Retinal pigment epithelial cell (primary cell): Measurements from ENCODE around the gene ITIH3.

Experiments used
- DNase-seq: peaks from one replicate; pipeline ENCODE4 v3.0.0-alpha.2; 2010; ENCODE audit warnings: low read depth
- H3K4me3 ChIP-seq: 2 replicates; pipeline ENCODE4 v1.5.1; 2011; ENCODE audit warnings: mild to moderate bottlenecking, low read length, control low read depth, moderate library complexity
- CTCF ChIP-seq: conservative IDR thresholded peaks from 2 replicates; pipeline ENCODE4 v1.5.1; 2011; ENCODE audit warnings: low read depth, low read length, control low read depth, inconsistent platforms

Gene ITIH3

GRCh38 chr3:52781741-52782140, 12.9 kb upstream of the ITIH3 start:
- TF ChIP-seq CTCF, result no peak
- DNase-seq, result no peak
- H3K4me3 ChIP-seq, result no peak overlapping the region

- DNase-seq, result no peak
- no peak overlapping the region for H3K4me3 ChIP-seq
- no peak for TF ChIP-seq CTCF
Observed at GRCh38 chr3:52782412-52783210, 12.0 kb upstream of the ITIH3 start.

GRCh38 chr3:52783211-52783555, 11.4 kb upstream of the ITIH3 start:
- no peak overlapping the region for H3K4me3 ChIP-seq
- TF ChIP-seq CTCF, result no peak
- no peak for DNase-seq

- no peak for TF ChIP-seq CTCF
- H3K4me3 ChIP-seq, result no peak overlapping the region
- no peak for DNase-seq
Observed at GRCh38 chr3:52784021-52784621, 10.5 kb upstream of the ITIH3 start.

GRCh38 chr3:52784931-52785590, 9.5 kb upstream of the ITIH3 start:
- TF ChIP-seq CTCF, result no peak
- H3K4me3 ChIP-seq, result no peak overlapping the region
- no peak for DNase-seq

- no peak overlapping the region for H3K4me3 ChIP-seq
- no peak for DNase-seq
- no peak for TF ChIP-seq CTCF
Observed at GRCh38 chr3:52786330-52787215, 8.0 kb upstream of the ITIH3 start.
